GM12878 (cell line): ENCODE measurements around the gene GSTM2. TPM values are rescaled to one million over a fixed set of nuclear protein-coding genes. Genes with fewer than 3 reads are reported as not detected.

Experiments
- ATAC-seq: fragments of 200-7000 bp; cut with Tn5 transposase; 3 replicates; pipeline ENCODE4 v1.9.1; 2020; ENCODE audit warnings: mild to moderate bottlenecking, moderate library complexity
- BruUV-seq: library from RNA; stranded (reverse); fragments of 400-500 nt; replicated peaks from 2 replicates; lab custom pipeline; 2021; lab: Mats Ljungman, UMichigan
- CTCF ChIA-PET: fragments of 300-600 bp; sonication (Branson Sonifier 250); formaldehyde crosslinking; extraction: SDS; loops from one replicate; lab custom pipeline; 2021; ENCODE audit warnings: inconsistent platforms; lab: Yijun Ruan, JAX
- POLR2A ChIA-PET: fragments of 350-600 bp; formaldehyde crosslinking; extraction: SDS; loops from one replicate; lab custom pipeline; 2021; ENCODE audit warnings: inconsistent platforms; lab: Charles Lee
- RAD21 ChIA-PET: fragments of 300-600 bp; sonication (Branson Sonifier 250); formaldehyde crosslinking; loops from one replicate; lab custom pipeline; 2023; ENCODE audit warnings: antibody characterized with exemption; ENCODE audit not compliant: unreplicated experiment; lab: Charles Lee
- SMC1A ChIA-PET: fragments of 300-600 bp; sonication (Branson Sonifier 250); formaldehyde crosslinking; loops from one replicate; lab custom pipeline; 2023; ENCODE audit not compliant: unreplicated experiment, uncharacterized antibody; lab: Charles Lee
- DNase-seq: peaks from one replicate; pipeline ENCODE4 v3.0.0-alpha.2; 2011; ENCODE audit warnings: low read depth, low spot score
- FAIRE-seq: peaks from 3 replicates; lab custom pipeline; 2011; peaks lifted over from hg19 to GRCh38; lab: Jason Lieb, UNC
- H2AFZ ChIP-seq: 2 replicates; pipeline ENCODE4 v1.6.0; 2011; ENCODE audit warnings: low read depth, low read length, control low read depth; ENCODE audit not compliant: control insufficient read depth
- H3K27ac ChIP-seq: 2 replicates; pipeline ENCODE4 v1.5.1; 2011; ENCODE audit warnings: control low read depth; ENCODE audit not compliant: control insufficient read depth, insufficient read depth
- H3K27me3 ChIP-seq, 2 experiments: replicated peaks in 1 of 2; 2 replicates each; pipeline versions ENCODE4 v1.6.0 to v1.6.1; 2011; ENCODE audit warnings: low read length in 1 of 2; ENCODE audit not compliant: control insufficient read depth in 2 of 2, insufficient read depth in 2 of 2
- H3K36me3 ChIP-seq, 2 experiments: 2 replicates each; pipeline ENCODE4 v1.5.1; 2011; ENCODE audit warnings: low read length in 1 of 2; ENCODE audit not compliant: control insufficient read depth in 2 of 2, insufficient read depth in 2 of 2
- H3K4me1 ChIP-seq: 2 replicates; pipeline ENCODE4 v1.6.1; 2011; ENCODE audit warnings: mild to moderate bottlenecking, low read length, moderate library complexity, mixed read lengths; ENCODE audit not compliant: control insufficient read depth, insufficient read depth
- H3K4me2 ChIP-seq: 2 replicates; pipeline ENCODE4 v1.6.0; 2011; ENCODE audit warnings: control low read depth; ENCODE audit not compliant: control insufficient read depth, insufficient read depth
- H3K4me3 ChIP-seq: fragments of 200-600 bp; sonication (generic); 2 replicates; pipeline ENCODE4 v1.5.1; 2016
- H3K79me2 ChIP-seq: 2 replicates; pipeline ENCODE4 v1.6.0; 2011; ENCODE audit warnings: low read length; ENCODE audit not compliant: control insufficient read depth, insufficient read depth
- H3K9ac ChIP-seq: 2 replicates; pipeline ENCODE4 v1.8.0; 2011; ENCODE audit warnings: low read length, control low read depth, mixed read lengths; ENCODE audit not compliant: control insufficient read depth, insufficient read depth
- H3K9me3 ChIP-seq: replicated peaks from 3 replicates; pipeline ENCODE4 v1.5.1; 2011; ENCODE audit warnings: mild to moderate bottlenecking, low read length; ENCODE audit not compliant: control insufficient read depth, insufficient read depth
- H4K20me1 ChIP-seq: 2 replicates; pipeline ENCODE4 v1.6.0; 2011; ENCODE audit not compliant: control insufficient read depth, insufficient read depth
- BACH1 ChIP-seq: fragments of 450-650 bp; IDR thresholded peaks from 2 replicates; pipeline ENCODE4 v1.6.1; 2017; ENCODE audit warnings: mild to moderate bottlenecking, borderline replicate concordance
- CBX3 ChIP-seq: fragments of 200-600 bp; sonication (generic); IDR thresholded peaks from 2 replicates; pipeline ENCODE4 v1.6.1; 2016; ENCODE audit warnings: low read depth, borderline replicate concordance
- LARP7 ChIP-seq: fragments of 450-650 bp; IDR thresholded peaks from 2 replicates; pipeline ENCODE4 v1.6.1; 2017; ENCODE audit warnings: mild to moderate bottlenecking
- MYB ChIP-seq: fragments of 150-350 bp; IDR thresholded peaks from 2 replicates; pipeline ENCODE4 v1.6.1; 2014; ENCODE audit warnings: mild to moderate bottlenecking, low read depth, low read length, borderline replicate concordance
- RFX5 ChIP-seq: IDR thresholded peaks from 2 replicates; pipeline ENCODE4 v1.6.1; 2011; ENCODE audit warnings: low read depth, low read length, improper control_type of control experiment
- SREBF2 ChIP-seq: IDR thresholded peaks from 2 replicates; pipeline ENCODE4 v1.6.1; 2012; ENCODE audit warnings: mild to moderate bottlenecking, low read length
- TAF1 ChIP-seq: IDR thresholded peaks from 2 replicates; pipeline ENCODE4 v1.6.1; 2011; ENCODE audit warnings: mild to moderate bottlenecking, low read depth, low read length, borderline replicate concordance
- TARDBP ChIP-seq: IDR thresholded peaks from 2 replicates; pipeline ENCODE4 v1.6.1; 2016; ENCODE audit warnings: borderline replicate concordance
- WGBS: methylation state at CpG from one replicate; pipeline ENCODE4 v1.1.6; 2016; ENCODE audit warnings: low lambda C conversion rate; ENCODE audit not compliant: insufficient replicate concordance, insufficient coverage; ENCODE audit errors: missing lambda C conversion rate; 5-methylcytosine and 5-hydroxymethylcytosine counted together
- in situ Hi-C: fragments of 300-500 bp; cut with MboI; formaldehyde crosslinking; loops from 9 replicates; pipeline ENCODE4 v1.14.3; 2018; ENCODE audit warnings: mixed read lengths
- intact Hi-C: fragments of 100-400 bp; cut with micrococcal nuclease; formaldehyde crosslinking; loops from one replicate; pipeline ENCODE4 v1.14.2; 2022; ENCODE audit not compliant: unreplicated experiment
- polyA plus RNA-seq, 11 experiments: library from polyadenylated mRNA; depleted of rRNA in 4 of 11; unstranded in 6 of 11; stranded (reverse) in 5 of 11; fragments of >200 nt; fragmentation: Nextera tagmentation in 4 of 11; fragmentation: Illumina TruSeq in 1 of 11; extraction: Ambion mirVana in 4 of 11; extraction: Trizol in 1 of 11; gene quantifications; 1 replicate in 1 of 11; 2 replicates in 10 of 11; pipeline versions ENCODE4 v1.2.1 to v1.2.3, GENCODE V29; 2011 to 2016; ENCODE audit warnings: inconsistent platforms in 2 of 11, missing spikeins in 2 of 11, low read depth in 1 of 11
- total RNA-seq, 4 experiments: library from RNA; depleted of rRNA in 3 of 4; stranded (reverse); fragments of >200 nt in 3 of 4; fragmentation: Illumina TruSeq in 1 of 4; extraction: Trizol in 1 of 4; gene quantifications; 2 replicates each; pipeline versions ENCODE4 v1.2.1 to v1.2.3, GENCODE V29; 2013 to 2021
- TF ChIP-seq, protein P1 (sequence below): IDR thresholded peaks from 2 replicates; pipeline ENCODE4 v1.6.1; 2011; ENCODE audit warnings: borderline replicate concordance, low read depth, mild to moderate bottlenecking, moderate library complexity, low read length; ENCODE audit not compliant: insufficient read depth, poor library complexity, severe bottlenecking
- TF ChIP-seq, protein P2 (sequence below): IDR thresholded peaks from 2 replicates; pipeline ENCODE4 v1.6.1; 2011; ENCODE audit warnings: low read depth, low read length, improper control_type of control experiment, borderline replicate concordance

Gene GSTM2
- total and polyA plus RNA-seq, 10 of the 15 experiments (the other 5 are each of a cell fraction or from before 2014, with no cell fraction given): 8.3 to 32.3 (median 20.2) TPM

DNA sequence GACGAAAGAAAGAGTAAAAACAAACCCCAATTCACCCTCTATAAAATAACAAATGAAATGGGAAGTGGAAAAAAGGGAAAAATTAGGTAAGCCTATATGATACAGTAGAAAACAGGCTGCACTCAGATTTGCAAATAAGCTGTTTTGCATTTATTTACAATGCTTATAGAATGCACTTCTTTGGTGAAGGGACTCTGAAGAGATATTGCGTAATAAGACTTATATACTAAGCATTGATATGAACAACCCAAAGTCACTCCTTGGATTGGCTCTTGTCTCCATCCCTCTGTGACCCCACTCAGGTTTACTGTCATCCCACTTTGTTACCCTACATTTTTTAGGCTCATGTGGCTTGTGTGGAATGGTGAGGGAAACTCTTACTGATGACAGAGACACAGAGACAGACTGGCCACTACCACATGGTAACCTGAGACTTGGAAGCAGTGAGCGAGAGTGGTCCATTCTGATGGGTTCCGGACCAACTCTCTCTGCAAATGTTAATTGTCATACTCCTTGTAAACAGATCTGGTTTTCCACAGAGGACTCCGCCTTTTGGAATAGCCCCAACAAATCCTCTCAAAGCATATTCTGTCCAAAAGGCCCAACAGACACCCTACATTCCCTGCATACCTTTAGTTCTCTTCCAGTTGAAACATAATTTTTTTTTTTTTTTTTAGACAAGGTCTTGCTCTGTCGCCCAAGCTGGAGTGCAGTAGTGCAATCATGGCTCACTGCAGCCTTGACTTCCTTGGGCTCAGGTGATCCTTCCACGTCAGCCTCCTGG is 55.2 kb downstream of the GSTM2 start:
- POLR2A ChIA-PET: no interaction called here
- H3K36me3 ChIP-seq: no peaks in the 10 kb centered on the region
- H3K4me3 ChIP-seq: no peak overlapping the region
- SMC1A ChIA-PET: no interaction called here
- no peaks in the 10 kb centered on the region for H3K27me3 ChIP-seq
- ATAC-seq (no peak), FAIRE-seq (no peak), DNase-seq (no peak)
- no TSS peak for BruUV-seq
- no peaks in the 10 kb centered on the region for H3K79me2 ChIP-seq
- no peak overlapping the region for H3K4me2 ChIP-seq
- no peaks in the 10 kb centered on the region; the same call in 2 of the 3 replicates for H3K9me3 ChIP-seq
- intact Hi-C loops (no loop called here), in situ Hi-C loops (no loop called here)
- no peaks in the 10 kb centered on the region for H4K20me1 ChIP-seq
- H3K4me1 ChIP-seq: peaks cover 11% of the 10 kb centered on the region
- H3K27ac ChIP-seq: no peak overlapping the region
- CTCF ChIA-PET: interaction anchor here (0.5 to 0.6 kb wide), 2 partner anchors 56 to 261 kb away, joined by 3 to 4 read pairs; partner anchors contain the start of gene AHCYL1
- 64% methylated on average over 7 of the region's 7 CpGs for WGBS
- TF ChIP-seq BACH1 (no peak), TARDBP (no peak), LARP7 (no peak), CBX3 (no peak), MYB (no peak), SREBF2 (no peak), TAF1 (no peak), RFX5 (no peak)
- TF ChIP-seq, protein P1, sequence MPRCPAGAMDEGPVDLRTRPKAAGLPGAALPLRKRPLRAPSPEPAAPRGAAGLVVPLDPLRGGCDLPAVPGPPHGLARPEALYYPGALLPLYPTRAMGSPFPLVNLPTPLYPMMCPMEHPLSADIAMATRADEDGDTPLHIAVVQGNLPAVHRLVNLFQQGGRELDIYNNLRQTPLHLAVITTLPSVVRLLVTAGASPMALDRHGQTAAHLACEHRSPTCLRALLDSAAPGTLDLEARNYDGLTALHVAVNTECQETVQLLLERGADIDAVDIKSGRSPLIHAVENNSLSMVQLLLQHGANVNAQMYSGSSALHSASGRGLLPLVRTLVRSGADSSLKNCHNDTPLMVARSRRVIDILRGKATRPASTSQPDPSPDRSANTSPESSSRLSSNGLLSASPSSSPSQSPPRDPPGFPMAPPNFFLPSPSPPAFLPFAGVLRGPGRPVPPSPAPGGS: no peak
- TF ChIP-seq, protein P2, sequence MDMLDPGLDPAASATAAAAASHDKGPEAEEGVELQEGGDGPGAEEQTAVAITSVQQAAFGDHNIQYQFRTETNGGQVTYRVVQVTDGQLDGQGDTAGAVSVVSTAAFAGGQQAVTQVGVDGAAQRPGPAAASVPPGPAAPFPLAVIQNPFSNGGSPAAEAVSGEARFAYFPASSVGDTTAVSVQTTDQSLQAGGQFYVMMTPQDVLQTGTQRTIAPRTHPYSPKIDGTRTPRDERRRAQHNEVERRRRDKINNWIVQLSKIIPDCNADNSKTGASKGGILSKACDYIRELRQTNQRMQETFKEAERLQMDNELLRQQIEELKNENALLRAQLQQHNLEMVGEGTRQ: no peak
- RAD21 ChIA-PET: no interaction called here
- no peak overlapping the region for H3K9ac ChIP-seq
- H2AFZ ChIP-seq: no peak overlapping the region

Other genes starting within 250 kb of the GSTM2 start
Only the 7 nearest of the 15 such genes appear.
- 0.23 and 0.38 TPM in 2 replicates for gene GNAT2, start 48.4 kb upstream of the GSTM2 start, total RNA-seq (2014; rRNA removed)
- gene GNAT2, start 48.4 kb upstream of the GSTM2 start, total RNA-seq (2014; rRNA removed; fragmentation: Illumina TruSeq; extraction: Trizol): 0.31 and 0.69 TPM in 2 replicates
- 0.85 and 0.92 TPM in 2 replicates for gene GNAT2, start 48.4 kb upstream of the GSTM2 start, total RNA-seq (2021)
- 0.30 and 0.54 TPM in 2 replicates for gene GNAT2, start 48.4 kb upstream of the GSTM2 start, polyA plus RNA-seq (2011; rRNA removed)
- 0.26 and 0.59 TPM in 2 replicates for gene GNAT2, start 48.4 kb upstream of the GSTM2 start, polyA plus RNA-seq (2014; fragmentation: Illumina TruSeq; extraction: Trizol)
- gene GNAT2, start 48.4 kb upstream of the GSTM2 start, polyA plus RNA-seq (2014; fragmentation: Nextera tagmentation; extraction: Ambion mirVana): under 1 TPM; 0.08 to 0.77 TPM
- gene GNAT2, start 48.4 kb upstream of the GSTM2 start, polyA plus RNA-seq (2014; rRNA removed): 0.28 and 0.36 TPM in 2 replicates
- gene GNAT2, start 48.4 kb upstream of the GSTM2 start, polyA plus RNA-seq (2016; fragmentation: Nextera tagmentation; extraction: Ambion mirVana): 1 to 10 TPM in 1 of 2 experiments, under 1 TPM in 1; 0.46 to 1.3 TPM
- 43.4 and 49.9 TPM in 2 replicates for gene AMPD2, start 48.2 kb upstream of the GSTM2 start, total RNA-seq (2014; rRNA removed)
- gene AMPD2, start 48.2 kb upstream of the GSTM2 start, total RNA-seq (2014; rRNA removed; fragmentation: Illumina TruSeq; extraction: Trizol): 19.0 and 19.5 TPM in 2 replicates
- gene AMPD2, start 48.2 kb upstream of the GSTM2 start, total RNA-seq (2021): 66.5 and 75.9 TPM in 2 replicates
- gene AMPD2, start 48.2 kb upstream of the GSTM2 start, polyA plus RNA-seq (2011; rRNA removed): 9.9 and 30.0 TPM in 2 replicates
- 11.8 and 30.9 TPM in 2 replicates for gene AMPD2, start 48.2 kb upstream of the GSTM2 start, polyA plus RNA-seq (2014; fragmentation: Illumina TruSeq; extraction: Trizol)
- 1 to 10 TPM; 2.0 to 3.0 TPM for gene AMPD2, start 48.2 kb upstream of the GSTM2 start, polyA plus RNA-seq (2014; fragmentation: Nextera tagmentation; extraction: Ambion mirVana)
- gene AMPD2, start 48.2 kb upstream of the GSTM2 start, polyA plus RNA-seq (2014; rRNA removed): 40.9 and 44.4 TPM in 2 replicates
- gene AMPD2, start 48.2 kb upstream of the GSTM2 start, polyA plus RNA-seq (2016; fragmentation: Nextera tagmentation; extraction: Ambion mirVana): 10 to 100 TPM; 31.8 to 33.1 TPM
- 14.3 and 15.1 TPM in 2 replicates for gene GSTM4, start 12.0 kb upstream of the GSTM2 start, total RNA-seq (2014; rRNA removed)
- 13.6 and 14.5 TPM in 2 replicates for gene GSTM4, start 12.0 kb upstream of the GSTM2 start, total RNA-seq (2014; rRNA removed; fragmentation: Illumina TruSeq; extraction: Trizol)
- gene GSTM4, start 12.0 kb upstream of the GSTM2 start, total RNA-seq (2021): 20.4 and 21.4 TPM in 2 replicates
- 23.0 and 37.2 TPM in 2 replicates for gene GSTM4, start 12.0 kb upstream of the GSTM2 start, polyA plus RNA-seq (2011; rRNA removed)
- 25.8 and 31.7 TPM in 2 replicates for gene GSTM4, start 12.0 kb upstream of the GSTM2 start, polyA plus RNA-seq (2014; fragmentation: Illumina TruSeq; extraction: Trizol)
- 10 to 100 TPM; 16.9 to 17.0 TPM for gene GSTM4, start 12.0 kb upstream of the GSTM2 start, polyA plus RNA-seq (2014; fragmentation: Nextera tagmentation; extraction: Ambion mirVana)
- gene GSTM4, start 12.0 kb upstream of the GSTM2 start, polyA plus RNA-seq (2014; rRNA removed): 25.3 and 26.8 TPM in 2 replicates
- gene GSTM4, start 12.0 kb upstream of the GSTM2 start, polyA plus RNA-seq (2016; fragmentation: Nextera tagmentation; extraction: Ambion mirVana): 10 to 100 TPM; 25.6 to 27.7 TPM
- 16.0 and 16.6 TPM in 2 replicates for gene GSTM1, start 19.8 kb downstream of the GSTM2 start, total RNA-seq (2014; rRNA removed)
- 21.3 and 21.4 TPM in 2 replicates for gene GSTM1, start 19.8 kb downstream of the GSTM2 start, total RNA-seq (2014; rRNA removed; fragmentation: Illumina TruSeq; extraction: Trizol)
- gene GSTM1, start 19.8 kb downstream of the GSTM2 start, total RNA-seq (2021): 32.4 and 33.5 TPM in 2 replicates
- gene GSTM1, start 19.8 kb downstream of the GSTM2 start, polyA plus RNA-seq (2011; rRNA removed): 21.0 and 38.6 TPM in 2 replicates
- gene GSTM1, start 19.8 kb downstream of the GSTM2 start, polyA plus RNA-seq (2014; fragmentation: Illumina TruSeq; extraction: Trizol): 40.9 and 60.1 TPM in 2 replicates
- gene GSTM1, start 19.8 kb downstream of the GSTM2 start, polyA plus RNA-seq (2014; fragmentation: Nextera tagmentation; extraction: Ambion mirVana): 10 to 100 TPM; 66.7 to 75.6 TPM
- 36.6 and 39.1 TPM in 2 replicates for gene GSTM1, start 19.8 kb downstream of the GSTM2 start, polyA plus RNA-seq (2014; rRNA removed)
- 10 to 100 TPM; 54.1 to 56.6 TPM for gene GSTM1, start 19.8 kb downstream of the GSTM2 start, polyA plus RNA-seq (2016; fragmentation: Nextera tagmentation; extraction: Ambion mirVana)
- 0.28 TPM in 1 of 2 replicates, not detected in the other for gene GSTM5, start 44.2 kb downstream of the GSTM2 start, total RNA-seq (2014; rRNA removed)
- 0.13 and 0.18 TPM in 2 replicates for gene GSTM5, start 44.2 kb downstream of the GSTM2 start, total RNA-seq (2014; rRNA removed; fragmentation: Illumina TruSeq; extraction: Trizol)
- 0.26 and 0.40 TPM in 2 replicates for gene GSTM5, start 44.2 kb downstream of the GSTM2 start, total RNA-seq (2021)
- 0.10 and 0.23 TPM in 2 replicates for gene GSTM5, start 44.2 kb downstream of the GSTM2 start, polyA plus RNA-seq (2011; rRNA removed)
- gene GSTM5, start 44.2 kb downstream of the GSTM2 start, polyA plus RNA-seq (2014; fragmentation: Illumina TruSeq; extraction: Trizol): 0.34 and 0.92 TPM in 2 replicates
- under 1 TPM; 0.24 to 0.32 TPM for gene GSTM5, start 44.2 kb downstream of the GSTM2 start, polyA plus RNA-seq (2014; fragmentation: Nextera tagmentation; extraction: Ambion mirVana)
- 0.19 and 0.27 TPM in 2 replicates for gene GSTM5, start 44.2 kb downstream of the GSTM2 start, polyA plus RNA-seq (2014; rRNA removed)
- gene GSTM5, start 44.2 kb downstream of the GSTM2 start, polyA plus RNA-seq (2016; fragmentation: Nextera tagmentation; extraction: Ambion mirVana): under 1 TPM in 1 of 2 experiments, not detected in 1; 0.37 TPM
- gene GSTM3, start 73.0 kb downstream of the GSTM2 start, total RNA-seq (2014; rRNA removed): not detected in 2 replicates
- gene GSTM3, start 73.0 kb downstream of the GSTM2 start, total RNA-seq (2014; rRNA removed; fragmentation: Illumina TruSeq; extraction: Trizol): not detected in 2 replicates
- not detected in 2 replicates for gene GSTM3, start 73.0 kb downstream of the GSTM2 start, total RNA-seq (2021)
- not detected in 2 replicates for gene GSTM3, start 73.0 kb downstream of the GSTM2 start, polyA plus RNA-seq (2011; rRNA removed)
- not detected in 2 replicates for gene GSTM3, start 73.0 kb downstream of the GSTM2 start, polyA plus RNA-seq (2014; fragmentation: Illumina TruSeq; extraction: Trizol)
- not detected for gene GSTM3, start 73.0 kb downstream of the GSTM2 start, polyA plus RNA-seq (2014; fragmentation: Nextera tagmentation; extraction: Ambion mirVana)
- gene GSTM3, start 73.0 kb downstream of the GSTM2 start, polyA plus RNA-seq (2014; rRNA removed): not detected in 2 replicates
- gene GSTM3, start 73.0 kb downstream of the GSTM2 start, polyA plus RNA-seq (2016; fragmentation: Nextera tagmentation; extraction: Ambion mirVana): not detected
- gene EPS8L3, start 95.9 kb downstream of the GSTM2 start, total RNA-seq (2014; rRNA removed): not detected in 2 replicates
- not detected in 2 replicates for gene EPS8L3, start 95.9 kb downstream of the GSTM2 start, total RNA-seq (2014; rRNA removed; fragmentation: Illumina TruSeq; extraction: Trizol)
- gene EPS8L3, start 95.9 kb downstream of the GSTM2 start, total RNA-seq (2021): 0.43 TPM in 1 of 2 replicates, not detected in the other
- not detected in 2 replicates for gene EPS8L3, start 95.9 kb downstream of the GSTM2 start, polyA plus RNA-seq (2011; rRNA removed)
- gene EPS8L3, start 95.9 kb downstream of the GSTM2 start, polyA plus RNA-seq (2014; fragmentation: Illumina TruSeq; extraction: Trizol): not detected in 2 replicates
- gene EPS8L3, start 95.9 kb downstream of the GSTM2 start, polyA plus RNA-seq (2014; fragmentation: Nextera tagmentation; extraction: Ambion mirVana): not detected
- not detected in 2 replicates for gene EPS8L3, start 95.9 kb downstream of the GSTM2 start, polyA plus RNA-seq (2014; rRNA removed)
- not detected for gene EPS8L3, start 95.9 kb downstream of the GSTM2 start, polyA plus RNA-seq (2016; fragmentation: Nextera tagmentation; extraction: Ambion mirVana)